ENCODE data around the gene DOCK8.

- TF ChIP-seq POLR2A (IDR thresholded peaks at IDR 0.05): no peak
- TF ChIP-seq, protein P1, sequence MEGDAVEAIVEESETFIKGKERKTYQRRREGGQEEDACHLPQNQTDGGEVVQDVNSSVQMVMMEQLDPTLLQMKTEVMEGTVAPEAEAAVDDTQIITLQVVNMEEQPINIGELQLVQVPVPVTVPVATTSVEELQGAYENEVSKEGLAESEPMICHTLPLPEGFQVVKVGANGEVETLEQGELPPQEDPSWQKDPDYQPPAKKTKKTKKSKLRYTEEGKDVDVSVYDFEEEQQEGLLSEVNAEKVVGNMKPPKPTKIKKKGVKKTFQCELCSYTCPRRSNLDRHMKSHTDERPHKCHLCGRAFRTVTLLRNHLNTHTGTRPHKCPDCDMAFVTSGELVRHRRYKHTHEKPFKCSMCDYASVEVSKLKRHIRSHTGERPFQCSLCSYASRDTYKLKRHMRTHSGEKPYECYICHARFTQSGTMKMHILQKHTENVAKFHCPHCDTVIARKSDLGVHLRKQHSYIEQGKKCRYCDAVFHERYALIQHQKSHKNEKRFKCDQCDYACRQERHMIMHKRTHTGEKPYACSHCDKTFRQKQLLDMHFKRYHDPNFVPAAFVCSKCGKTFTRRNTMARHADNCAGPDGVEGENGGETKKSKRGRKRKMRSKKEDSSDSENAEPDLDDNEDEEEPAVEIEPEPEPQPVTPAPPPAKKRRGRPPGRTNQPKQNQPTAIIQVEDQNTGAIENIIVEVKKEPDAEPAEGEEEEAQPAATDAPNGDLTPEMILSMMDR (IDR thresholded peaks at IDR 0.05): no peak
- TF ChIP-seq EP300 (IDR thresholded peaks at IDR 0.05): no peak
- no peak for TF ChIP-seq POLR2AphosphoS5 (IDR thresholded peaks at IDR 0.05)
These were observed 226.5 kb downstream of the DOCK8 start for GRCh38 chr9:441126-441525.
